AG09319 (cell line): Measurements from ENCODE around the gene TMEM178A.

Experiments
- DNase-seq: peaks from one replicate; pipeline ENCODE4 v3.0.0-alpha.2; 2010; ENCODE audit warnings: low read depth; ENCODE audit errors: extremely low read depth
- TF ChIP-seq, protein P1 (sequence below): IDR thresholded peaks from 2 replicates; pipeline ENCODE4 v1.5.1; 2011; ENCODE audit warnings: low read depth, mild to moderate bottlenecking, inconsistent platforms, low read length, moderate library complexity

The TMEM178A gene

DNA sequence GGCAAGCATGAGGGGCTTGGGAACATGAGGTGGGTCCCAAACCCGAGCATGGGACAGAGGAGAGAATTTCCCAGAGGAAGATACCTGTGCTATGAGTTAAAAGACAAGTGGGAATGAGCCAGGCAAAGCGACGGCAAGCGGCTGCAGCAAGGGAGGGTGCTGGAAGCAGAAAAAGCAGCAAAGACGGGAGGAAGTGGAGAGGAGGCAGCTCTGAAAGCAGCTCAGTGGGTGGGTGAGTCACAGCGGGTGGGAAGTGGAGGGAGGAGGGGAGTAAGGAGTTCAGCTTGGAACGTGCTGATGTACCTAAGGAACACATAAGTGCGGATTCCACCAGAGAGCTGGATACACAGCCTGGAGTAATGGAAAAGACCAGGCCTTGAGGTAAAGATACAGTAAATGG is 71.9 kb downstream of the TMEM178A start:
- DNase-seq = no peak
- TF ChIP-seq, protein P1, sequence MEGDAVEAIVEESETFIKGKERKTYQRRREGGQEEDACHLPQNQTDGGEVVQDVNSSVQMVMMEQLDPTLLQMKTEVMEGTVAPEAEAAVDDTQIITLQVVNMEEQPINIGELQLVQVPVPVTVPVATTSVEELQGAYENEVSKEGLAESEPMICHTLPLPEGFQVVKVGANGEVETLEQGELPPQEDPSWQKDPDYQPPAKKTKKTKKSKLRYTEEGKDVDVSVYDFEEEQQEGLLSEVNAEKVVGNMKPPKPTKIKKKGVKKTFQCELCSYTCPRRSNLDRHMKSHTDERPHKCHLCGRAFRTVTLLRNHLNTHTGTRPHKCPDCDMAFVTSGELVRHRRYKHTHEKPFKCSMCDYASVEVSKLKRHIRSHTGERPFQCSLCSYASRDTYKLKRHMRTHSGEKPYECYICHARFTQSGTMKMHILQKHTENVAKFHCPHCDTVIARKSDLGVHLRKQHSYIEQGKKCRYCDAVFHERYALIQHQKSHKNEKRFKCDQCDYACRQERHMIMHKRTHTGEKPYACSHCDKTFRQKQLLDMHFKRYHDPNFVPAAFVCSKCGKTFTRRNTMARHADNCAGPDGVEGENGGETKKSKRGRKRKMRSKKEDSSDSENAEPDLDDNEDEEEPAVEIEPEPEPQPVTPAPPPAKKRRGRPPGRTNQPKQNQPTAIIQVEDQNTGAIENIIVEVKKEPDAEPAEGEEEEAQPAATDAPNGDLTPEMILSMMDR = no peak

DNA sequence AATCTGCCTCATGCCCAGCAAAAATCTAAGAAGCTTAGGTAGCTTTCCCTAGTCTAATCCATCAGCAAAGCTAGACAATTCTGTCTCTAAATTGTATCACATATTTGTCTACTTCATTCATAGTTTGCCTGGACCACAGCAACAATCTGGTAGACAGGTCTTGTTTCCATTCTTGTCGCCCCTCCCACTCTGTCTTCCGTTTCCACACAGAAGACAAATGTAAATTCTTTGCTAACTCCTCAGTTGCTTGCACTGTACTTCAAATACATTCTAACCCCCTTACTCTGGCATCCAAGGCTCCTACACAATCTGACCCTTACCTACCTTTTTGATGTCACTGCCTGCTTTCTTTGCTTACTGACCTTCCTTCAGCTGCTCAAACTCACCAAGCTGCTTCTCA is 73.2 kb downstream of the TMEM178A start:
- DNase-seq = no peak

DNA sequence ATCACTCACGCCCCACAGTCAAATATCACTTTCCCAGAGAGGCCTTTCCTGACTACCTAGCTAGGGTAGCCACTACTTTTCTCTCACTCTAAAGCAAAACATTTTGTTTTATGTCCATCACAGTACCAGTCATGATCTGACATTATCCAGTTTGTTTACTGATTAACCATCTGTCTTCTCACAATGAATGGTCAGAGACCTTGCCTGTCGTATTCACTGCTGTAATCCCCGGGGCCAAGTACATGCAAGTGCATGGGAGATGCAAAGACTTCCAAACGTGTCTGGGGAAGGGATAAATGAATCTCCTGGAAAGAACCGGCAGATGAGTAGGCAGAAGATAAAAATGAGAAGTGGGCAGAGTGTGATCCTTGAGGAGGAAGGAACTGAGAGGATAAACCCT is 73.7 kb downstream of the TMEM178A start:
- TF ChIP-seq, protein P1 = no peak

More for the DNA sequence above, 73.2 kb downstream of the TMEM178A start:
- TF ChIP-seq, protein P1 = no peak

DNA sequence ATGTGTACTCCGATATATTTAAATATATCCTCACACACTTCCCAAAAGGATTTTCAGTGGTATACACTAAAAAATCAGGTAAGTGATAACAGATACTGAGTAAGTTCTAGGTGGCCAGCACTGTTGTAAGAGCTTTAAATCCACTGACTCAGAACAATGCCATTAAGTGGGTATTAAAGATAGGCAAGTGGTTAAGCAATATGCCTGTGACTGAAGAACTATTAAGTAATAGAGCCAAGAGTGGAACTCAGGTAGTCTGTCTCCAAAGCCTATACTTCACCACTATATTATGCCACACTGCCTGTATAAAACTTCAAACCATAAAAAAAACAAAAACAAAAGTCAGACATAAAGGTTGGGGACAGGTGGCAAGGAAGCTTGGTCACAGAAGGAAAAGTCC is 76.2 kb downstream of the TMEM178A start:
- no peak for DNase-seq
- TF ChIP-seq, protein P1 = no peak

More for the DNA sequence above, 73.7 kb downstream of the TMEM178A start:
- no peak for DNase-seq

DNA sequence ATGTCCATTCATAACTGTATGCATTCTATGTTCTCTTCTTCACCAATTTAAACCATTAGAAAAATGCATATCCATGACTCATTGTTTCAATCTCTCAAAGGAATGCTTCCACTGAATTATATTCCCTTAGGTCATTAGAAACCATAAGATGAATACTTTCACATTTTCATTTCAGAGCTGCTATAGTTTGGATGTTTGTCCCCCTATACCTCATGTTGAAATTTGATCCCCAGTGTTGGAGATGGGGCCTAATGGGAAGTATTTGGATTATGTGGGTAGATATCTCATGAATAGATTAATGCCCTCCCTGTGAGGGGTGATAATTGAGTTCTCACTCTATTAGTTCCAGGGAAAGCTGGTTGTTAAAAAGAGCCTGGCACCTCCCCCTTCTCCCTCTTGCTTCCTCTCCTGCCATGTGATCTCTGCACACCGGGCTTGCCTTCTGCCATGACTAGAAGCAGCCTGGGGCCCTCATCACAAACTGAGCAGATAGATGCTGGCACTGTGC is 77.6 kb downstream of the TMEM178A start:
- DNase-seq = no peak
- TF ChIP-seq, protein P1 = no peak

DNA sequence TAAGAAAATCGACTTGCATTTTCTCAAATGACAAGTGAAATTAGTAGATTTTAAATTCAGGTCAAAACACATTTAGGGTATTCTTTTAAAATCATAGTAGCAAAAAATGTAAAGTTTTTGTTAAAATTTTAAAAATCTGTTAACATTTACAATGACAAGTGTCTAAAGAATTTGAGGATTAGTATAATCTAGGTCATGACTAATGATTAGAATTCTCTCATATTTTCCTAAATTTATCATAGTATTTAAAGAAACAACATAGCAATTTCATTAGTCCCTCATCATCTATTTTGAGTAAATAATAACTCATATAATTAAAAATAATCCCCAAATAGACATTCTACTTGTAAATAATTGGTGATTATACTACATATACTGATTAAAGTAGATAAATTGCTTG is 89.7 kb downstream of the TMEM178A start:
- DNase-seq = no peak
- TF ChIP-seq, protein P1 = no peak

DNA sequence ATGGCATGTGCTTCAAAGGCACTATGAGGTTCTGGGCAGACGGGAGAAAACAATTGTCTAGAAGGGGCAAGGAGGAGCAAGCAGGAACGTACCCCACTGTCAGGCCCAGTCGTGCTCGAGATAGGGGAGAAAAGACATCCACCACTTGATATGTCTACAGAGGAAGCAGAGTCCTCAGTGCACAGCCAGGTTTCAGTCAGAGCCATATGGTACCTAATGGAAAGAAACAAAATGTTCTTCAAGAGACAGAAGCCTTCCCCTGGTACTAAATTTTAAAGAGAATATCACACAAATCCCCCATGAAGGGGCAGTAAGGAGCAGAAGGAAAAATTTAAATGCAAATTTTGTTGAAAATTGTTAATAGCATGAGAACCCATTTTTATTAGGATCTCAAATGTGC is 91.4 kb downstream of the TMEM178A start:
- TF ChIP-seq, protein P1 = no peak
- DNase-seq = no peak
